ENCODE results near the gene C16orf89.

DNA sequence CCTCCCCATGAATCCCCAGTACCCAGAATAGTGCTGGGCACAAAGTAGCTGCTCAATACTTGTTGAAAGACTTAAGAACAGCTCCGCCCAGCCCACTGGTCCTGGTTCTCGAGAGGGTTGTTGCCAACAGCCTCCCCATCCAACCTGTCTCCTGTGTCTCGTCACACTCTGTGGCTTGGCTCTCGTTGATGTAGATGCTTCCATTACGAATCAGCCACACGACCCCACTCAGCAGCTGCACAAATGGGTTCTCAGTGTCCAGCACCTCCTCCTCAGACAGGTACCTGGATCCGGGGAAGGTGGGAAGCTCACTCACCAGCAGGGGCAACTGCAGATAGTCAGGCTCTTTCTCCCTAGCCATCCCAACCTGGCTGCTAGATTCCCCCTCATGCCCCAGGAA lies 34.2 kb downstream of the C16orf89 start:
- TF ChIP-seq, protein P1, sequence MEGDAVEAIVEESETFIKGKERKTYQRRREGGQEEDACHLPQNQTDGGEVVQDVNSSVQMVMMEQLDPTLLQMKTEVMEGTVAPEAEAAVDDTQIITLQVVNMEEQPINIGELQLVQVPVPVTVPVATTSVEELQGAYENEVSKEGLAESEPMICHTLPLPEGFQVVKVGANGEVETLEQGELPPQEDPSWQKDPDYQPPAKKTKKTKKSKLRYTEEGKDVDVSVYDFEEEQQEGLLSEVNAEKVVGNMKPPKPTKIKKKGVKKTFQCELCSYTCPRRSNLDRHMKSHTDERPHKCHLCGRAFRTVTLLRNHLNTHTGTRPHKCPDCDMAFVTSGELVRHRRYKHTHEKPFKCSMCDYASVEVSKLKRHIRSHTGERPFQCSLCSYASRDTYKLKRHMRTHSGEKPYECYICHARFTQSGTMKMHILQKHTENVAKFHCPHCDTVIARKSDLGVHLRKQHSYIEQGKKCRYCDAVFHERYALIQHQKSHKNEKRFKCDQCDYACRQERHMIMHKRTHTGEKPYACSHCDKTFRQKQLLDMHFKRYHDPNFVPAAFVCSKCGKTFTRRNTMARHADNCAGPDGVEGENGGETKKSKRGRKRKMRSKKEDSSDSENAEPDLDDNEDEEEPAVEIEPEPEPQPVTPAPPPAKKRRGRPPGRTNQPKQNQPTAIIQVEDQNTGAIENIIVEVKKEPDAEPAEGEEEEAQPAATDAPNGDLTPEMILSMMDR (conservative IDR thresholded peaks at IDR 0.05; ENCODE audit: low read depth, low read length) = no peak
- TF ChIP-seq EZH2 (IDR thresholded peaks at IDR 0.05; ENCODE audit: borderline replicate concordance, low read depth, low read length, poor library complexity, severe bottlenecking) = no peak

All from A673 (cell line).